ENCODE measurements around the gene ADAMTS13.

Gene ADAMTS13

GRCh38 chr9:133454943-133455673 lies 32.9 kb downstream of the ADAMTS13 start:
- DNase-seq (ENCODE audit: low spot score) = no peak

GRCh38 chr9:133455936-133456335 lies 33.8 kb downstream of the ADAMTS13 start:
- no peak for DNase-seq (ENCODE audit: low spot score)

GRCh38 chr9:133456409-133456808 lies 34.2 kb downstream of the ADAMTS13 start:
- no peak for DNase-seq (ENCODE audit: low spot score)

GRCh38 chr9:133457233-133457632 lies 35.1 kb downstream of the ADAMTS13 start:
- DNase-seq (ENCODE audit: low spot score) = no peak

GRCh38 chr9:133457748-133458147 lies 35.6 kb downstream of the ADAMTS13 start:
- no peak for DNase-seq (ENCODE audit: low spot score)

- DNase-seq (ENCODE audit: low spot score) = no peak
These were observed 36.6 kb downstream of the ADAMTS13 start for GRCh38 chr9:133458643-133459312.

- DNase-seq (ENCODE audit: low spot score) = peak; percentile 99
These were observed 37.6 kb downstream of the ADAMTS13 start, which contains the start of gene CACFD1 for GRCh38 chr9:133459476-133460404. TSS of gene CACFD1 (plus strand) at chr9:133459978. CDS start at chr9:133460067, 89 bp downstream.

GRCh38 chr9:133460405-133461175 lies 38.4 kb downstream of the ADAMTS13 start:
- peak; percentile 75 for DNase-seq (ENCODE audit: low spot score)

GRCh38 chr9:133461975-133462374 lies 39.8 kb downstream of the ADAMTS13 start:
- DNase-seq (ENCODE audit: low spot score) = no peak

GRCh38 chr9:133463234-133463863 lies 41.2 kb downstream of the ADAMTS13 start:
- no peak for DNase-seq (ENCODE audit: low spot score)

GRCh38 chr9:133463864-133464615 lies 41.9 kb downstream of the ADAMTS13 start:
- DNase-seq (ENCODE audit: low spot score) = no peak

GRCh38 chr9:133464638-133465037 lies 42.5 kb downstream of the ADAMTS13 start:
- no peak for DNase-seq (ENCODE audit: low spot score)

- DNase-seq (ENCODE audit: low spot score) = no peak
These were observed 43.8 kb downstream of the ADAMTS13 start for GRCh38 chr9:133465984-133466383.

- DNase-seq (ENCODE audit: low spot score) = no peak
These were observed 44.9 kb downstream of the ADAMTS13 start for GRCh38 chr9:133467101-133467500.

GRCh38 chr9:133468374-133468773 lies 46.2 kb downstream of the ADAMTS13 start:
- DNase-seq (ENCODE audit: low spot score) = no peak

- DNase-seq (ENCODE audit: low spot score) = no peak
These were observed 46.7 kb downstream of the ADAMTS13 start for GRCh38 chr9:133468777-133469421.

- no peak for DNase-seq (ENCODE audit: low spot score)
These were observed 48.3 kb downstream of the ADAMTS13 start for GRCh38 chr9:133470427-133470924.

GRCh38 chr9:133470988-133471387 lies 48.8 kb downstream of the ADAMTS13 start:
- no peak for DNase-seq (ENCODE audit: low spot score)

- no peak for DNase-seq (ENCODE audit: low spot score)
These were observed 49.5 kb downstream of the ADAMTS13 start for GRCh38 chr9:133471551-133472276.

Data from ecto neural progenitor cell (in vitro differentiated cells).